OCI-LY1 (cell line): ENCODE measurements around the gene MAPK11.
A peak's percentile ranks its signal among the peaks of the same experiment; 100 is the strongest.

Experiments used
- H2AFZ ChIP-seq: fragments of 200-600 bp; sonication (generic), shearing (Covaris generic); 2 replicates; pipeline ENCODE4 v1.6.0; 2014; ENCODE audit warnings: antibody characterized with exemption, mild to moderate bottlenecking, low read length
- H3F3A ChIP-seq: fragments of 200-600 bp; sonication (generic), shearing (Covaris generic); 2 replicates; pipeline ENCODE4 v1.6.0; 2014; ENCODE audit warnings: mild to moderate bottlenecking, antibody characterized with exemption, low read length, moderate library complexity; ENCODE audit not compliant: insufficient read depth
- H3K27ac ChIP-seq: fragments of 200-600 bp; sonication (generic); 2 replicates; pipeline ENCODE4 v1.5.1; 2014; ENCODE audit warnings: low read length, mixed run types, mild to moderate bottlenecking, low read depth; ENCODE audit not compliant: poor library complexity, severe bottlenecking
- H3K27me3 ChIP-seq: fragments of 200-600 bp; sonication (generic); 2 replicates; pipeline ENCODE4 v1.6.0; 2014; ENCODE audit warnings: antibody characterized with exemption, mild to moderate bottlenecking, low read length, moderate library complexity; ENCODE audit not compliant: insufficient read depth
- H3K36me3 ChIP-seq: fragments of 200-600 bp; sonication (generic); 2 replicates; pipeline ENCODE4 v1.6.1; 2014; ENCODE audit warnings: mild to moderate bottlenecking, antibody characterized with exemption, low read length, moderate library complexity, mixed read lengths; ENCODE audit not compliant: insufficient read depth
- H3K4me1 ChIP-seq: fragments of 200-600 bp; sonication (generic); 2 replicates; pipeline ENCODE4 v1.5.1; 2014; ENCODE audit warnings: mild to moderate bottlenecking, low read length, moderate library complexity; ENCODE audit not compliant: insufficient read depth, severe bottlenecking
- H3K4me2 ChIP-seq: fragments of 200-600 bp; sonication (generic), shearing (Covaris generic); 2 replicates; pipeline ENCODE4 v1.6.1; 2014; ENCODE audit warnings: low read length
- H3K4me3 ChIP-seq: fragments of 200-600 bp; sonication (generic); 2 replicates; pipeline ENCODE4 v1.5.1; 2014; ENCODE audit warnings: low read length, low read depth, mild to moderate bottlenecking, mixed read lengths; ENCODE audit not compliant: poor library complexity, severe bottlenecking
- H3K79me2 ChIP-seq: fragments of 200-600 bp; shearing (Covaris generic); 2 replicates; pipeline ENCODE4 v1.6.1; 2016; ENCODE audit warnings: mixed run types, low read length, mixed read lengths; ENCODE audit not compliant: insufficient read depth
- H3K9ac ChIP-seq: fragments of 200-600 bp; sonication (generic), shearing (Covaris generic); 2 replicates; pipeline ENCODE4 v1.6.1; 2014; ENCODE audit warnings: mild to moderate bottlenecking, low read length, mixed read lengths
- H3K9me2 ChIP-seq: fragments of 200-600 bp; sonication (generic), shearing (Covaris generic); 2 replicates; pipeline ENCODE4 v1.6.1; 2014; ENCODE audit warnings: low read depth, mild to moderate bottlenecking, low read length, mixed read lengths
- H3K9me3 ChIP-seq: fragments of 200-600 bp; shearing (Covaris generic); 2 replicates; pipeline ENCODE4 v1.6.1; 2014; ENCODE audit warnings: low read length, mixed read lengths
- H4K20me1 ChIP-seq: fragments of 200-600 bp; sonication (generic), shearing (Covaris generic); 2 replicates; pipeline ENCODE4 v1.6.0; 2016; ENCODE audit warnings: mild to moderate bottlenecking, low read length; ENCODE audit not compliant: insufficient read depth
- EZH2 ChIP-seq: fragments of 200-600 bp; sonication (generic), shearing (Covaris generic); IDR thresholded peaks from 2 replicates; pipeline ENCODE4 v1.8.0; 2017; ENCODE audit warnings: borderline replicate concordance, mixed run types, mild to moderate bottlenecking, antibody characterized with exemption, low read length, moderate library complexity, mixed read lengths
- TF ChIP-seq, protein P1 (sequence below): fragments of 200-600 bp; sonication (generic), shearing (Covaris generic); IDR thresholded peaks from 2 replicates; pipeline ENCODE4 v1.5.1; 2017; ENCODE audit warnings: mild to moderate bottlenecking, antibody characterized with exemption, low read length, moderate library complexity, mixed read lengths

MAPK11 gene

DNA sequence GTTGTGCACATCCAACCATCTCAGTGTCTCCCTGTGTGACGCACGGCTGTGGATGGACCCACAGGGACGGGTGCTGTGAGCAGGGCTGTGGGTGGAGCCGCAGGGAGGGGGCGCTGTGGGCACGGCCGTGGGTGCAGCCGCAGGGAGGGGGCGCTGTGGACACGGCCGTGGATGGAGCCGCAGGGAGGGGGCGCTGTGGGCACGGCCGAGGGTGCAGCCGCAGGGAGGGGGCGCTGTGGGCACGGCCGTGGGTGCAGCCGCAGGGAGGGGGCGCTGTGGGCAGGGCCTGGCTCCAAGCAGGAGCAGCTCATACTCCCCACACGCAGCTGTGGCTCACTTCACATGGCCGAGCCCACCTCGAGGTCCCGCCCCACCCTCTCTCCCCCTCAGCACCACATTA lies 6.0 kb upstream of the MAPK11 start:
- Histone ChIP-seq H3F3A (no peaks in the 10 kb centered on the region), H3K9me2 (no peaks in the 10 kb centered on the region), H3K9me3 (no peaks in the 10 kb centered on the region), H3K27me3 (no peaks in the 10 kb centered on the region; the same call in 1 of the 2 replicates), H4K20me1 (no peaks in the 10 kb centered on the region), H3K9ac (no peak overlapping the region), H3K4me3 (no peak overlapping the region), H3K79me2 (no peaks in the 10 kb centered on the region), H3K4me2 (no peak overlapping the region), H3K27ac (no peak overlapping the region), H3K4me1 (peaks cover 6% of the 10 kb centered on the region), H2AFZ (no peak overlapping the region), H3K36me3 (no peaks in the 10 kb centered on the region)
- TF ChIP-seq EZH2: no peak
- TF ChIP-seq, protein P1, sequence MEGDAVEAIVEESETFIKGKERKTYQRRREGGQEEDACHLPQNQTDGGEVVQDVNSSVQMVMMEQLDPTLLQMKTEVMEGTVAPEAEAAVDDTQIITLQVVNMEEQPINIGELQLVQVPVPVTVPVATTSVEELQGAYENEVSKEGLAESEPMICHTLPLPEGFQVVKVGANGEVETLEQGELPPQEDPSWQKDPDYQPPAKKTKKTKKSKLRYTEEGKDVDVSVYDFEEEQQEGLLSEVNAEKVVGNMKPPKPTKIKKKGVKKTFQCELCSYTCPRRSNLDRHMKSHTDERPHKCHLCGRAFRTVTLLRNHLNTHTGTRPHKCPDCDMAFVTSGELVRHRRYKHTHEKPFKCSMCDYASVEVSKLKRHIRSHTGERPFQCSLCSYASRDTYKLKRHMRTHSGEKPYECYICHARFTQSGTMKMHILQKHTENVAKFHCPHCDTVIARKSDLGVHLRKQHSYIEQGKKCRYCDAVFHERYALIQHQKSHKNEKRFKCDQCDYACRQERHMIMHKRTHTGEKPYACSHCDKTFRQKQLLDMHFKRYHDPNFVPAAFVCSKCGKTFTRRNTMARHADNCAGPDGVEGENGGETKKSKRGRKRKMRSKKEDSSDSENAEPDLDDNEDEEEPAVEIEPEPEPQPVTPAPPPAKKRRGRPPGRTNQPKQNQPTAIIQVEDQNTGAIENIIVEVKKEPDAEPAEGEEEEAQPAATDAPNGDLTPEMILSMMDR: peak; percentile 95

DNA sequence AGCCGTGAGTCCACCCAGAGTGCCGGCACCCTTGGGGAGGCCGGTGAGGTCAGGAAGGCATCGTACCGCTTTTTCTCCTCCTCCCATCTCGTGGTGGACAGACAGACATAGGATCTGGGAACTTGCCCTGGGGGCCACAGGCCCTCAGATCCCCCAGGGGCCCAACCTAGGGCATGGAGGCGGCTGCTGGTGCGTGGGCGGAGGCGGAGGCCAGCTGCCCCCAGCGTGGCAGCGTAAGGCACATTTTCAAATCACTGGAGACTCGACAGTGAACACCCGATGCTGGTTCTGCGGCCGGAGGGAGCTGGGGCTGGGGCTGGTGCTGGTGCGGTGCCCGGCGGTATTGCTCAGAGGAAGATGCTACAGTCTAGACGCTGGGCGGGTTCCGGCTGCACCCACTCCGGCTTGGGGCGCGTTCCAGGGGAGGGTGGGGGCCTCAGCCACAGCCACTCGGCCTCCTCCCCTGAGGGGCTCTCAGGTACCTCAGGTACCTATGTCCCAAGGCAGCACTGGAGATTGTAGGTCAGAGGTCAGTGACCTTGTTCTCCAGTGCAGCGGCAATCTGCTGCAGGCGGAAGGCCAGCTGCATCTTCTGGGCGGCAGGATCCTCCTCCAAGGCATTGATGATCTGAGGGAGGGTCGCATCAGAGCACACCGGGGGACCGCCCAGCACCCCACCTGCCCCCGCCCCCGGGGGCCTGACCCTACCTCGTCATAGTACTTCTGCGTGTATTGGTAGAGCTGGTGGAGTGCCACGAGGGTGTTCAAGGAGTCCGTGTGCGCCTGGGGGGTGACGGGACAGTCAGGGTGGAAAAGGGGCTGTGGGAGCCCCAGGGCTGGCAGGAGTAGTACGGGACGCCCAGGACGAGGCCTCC lies 5.2 kb upstream of the MAPK11 start:
- Histone ChIP-seq H3K9me3 (no peaks in the 10 kb centered on the region), H3K79me2 (no peaks in the 10 kb centered on the region), H3K4me3 (no peak overlapping the region), H3K27ac (no peak overlapping the region), H2AFZ (no peak overlapping the region), H3K4me1 (peaks cover 13% of the 10 kb centered on the region), H3K36me3 (no peaks in the 10 kb centered on the region), H3K9me2 (no peaks in the 10 kb centered on the region), H3K4me2 (no peak overlapping the region), H3F3A (no peaks in the 10 kb centered on the region), H3K27me3 (no peaks in the 10 kb centered on the region; the same call in 1 of the 2 replicates), H4K20me1 (no peaks in the 10 kb centered on the region), H3K9ac (no peak overlapping the region)
- TF ChIP-seq, protein P1: no peak
- TF ChIP-seq EZH2: no peak

DNA sequence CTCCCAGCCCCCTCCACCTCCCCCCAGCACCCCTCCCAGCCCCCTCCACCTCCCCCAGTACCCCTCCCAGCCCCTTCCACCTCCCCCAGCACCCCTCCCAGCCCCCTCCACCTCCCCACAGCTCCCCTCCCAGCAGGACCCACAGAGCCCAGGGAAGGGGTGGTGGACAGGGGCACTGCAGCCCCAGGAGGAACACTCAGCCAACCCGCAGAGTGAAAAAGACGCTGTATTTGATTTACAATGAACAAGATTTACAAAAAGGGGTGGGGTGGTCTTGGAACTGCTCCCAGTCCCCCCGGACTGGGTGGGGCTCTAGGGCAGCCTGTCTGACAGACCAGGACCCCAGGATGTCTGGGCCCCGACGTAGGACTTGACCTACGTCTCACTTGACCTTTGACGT lies 4.6 kb upstream of the MAPK11 start:
- Histone ChIP-seq H3K9me3 (no peaks in the 10 kb centered on the region), H2AFZ (no peak overlapping the region), H3K27me3 (no peaks in the 10 kb centered on the region; the same call in 1 of the 2 replicates), H3K9ac (no peak overlapping the region), H3K4me2 (no peak overlapping the region), H3K36me3 (no peaks in the 10 kb centered on the region), H4K20me1 (no peaks in the 10 kb centered on the region), H3K27ac (no peak overlapping the region), H3F3A (no peaks in the 10 kb centered on the region), H3K4me1 (peaks cover 15% of the 10 kb centered on the region), H3K9me2 (no peaks in the 10 kb centered on the region), H3K79me2 (no peaks in the 10 kb centered on the region), H3K4me3 (no peak overlapping the region)
- no peak for TF ChIP-seq EZH2
- TF ChIP-seq, protein P1: no peak
